ENCODE results near the gene BTBD9. TPM values are rescaled to one million over a fixed set of nuclear protein-coding genes. Genes with fewer than 3 reads are reported as not detected.

The BTBD9 gene
- total RNA-seq, 1 experiment from 2014 or later, result 4.3 TPM

DNA sequence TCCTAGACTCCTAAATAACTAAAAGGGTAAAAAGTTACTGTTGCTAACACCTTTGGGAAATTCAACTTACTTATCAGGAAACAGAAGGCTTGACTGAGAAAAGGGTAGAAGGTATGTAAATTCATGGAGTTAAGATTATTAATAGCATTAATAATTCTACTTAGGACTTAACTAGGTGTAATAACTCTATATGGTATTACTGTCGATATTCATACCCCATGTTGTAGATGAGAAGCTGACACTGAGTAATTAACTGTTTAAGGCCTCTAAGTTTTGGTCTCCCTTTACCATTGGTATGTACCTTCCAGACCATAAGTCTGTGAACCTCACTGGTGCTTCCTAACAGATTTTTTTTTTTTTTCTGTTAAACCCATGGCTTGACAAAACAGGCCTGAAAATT, 47.8 kb upstream of the BTBD9 start:
- H3K9ac ChIP-seq (ENCODE audit: low read length), result no peak overlapping the region
- no peaks in the 10 kb centered on the region for H3F3A ChIP-seq (ENCODE audit: low read length, unreplicated experiment)
- CTCF ChIA-PET, result no interaction called here
- peaks cover 68% of the 10 kb centered on the region for H3K79me2 ChIP-seq (ENCODE audit: low read length)
- no peaks in the 10 kb centered on the region for H3K9me3 ChIP-seq (ENCODE audit: low read length)
- H3K4me3 ChIP-seq (ENCODE audit: low read length), result no peak overlapping the region
- ATAC-seq (no peak), DNase-seq (no peak)
- H3K4me2 ChIP-seq (ENCODE audit: low read length), result no peak overlapping the region
- no TSS peak for BruUV-seq (replicated peaks)
- TF ChIP-seq EZH2phosphoT487 (IDR thresholded peaks at IDR 0.05; ENCODE audit: borderline replicate concordance, low read length), result no peak
- TF ChIP-seq, protein P1, sequence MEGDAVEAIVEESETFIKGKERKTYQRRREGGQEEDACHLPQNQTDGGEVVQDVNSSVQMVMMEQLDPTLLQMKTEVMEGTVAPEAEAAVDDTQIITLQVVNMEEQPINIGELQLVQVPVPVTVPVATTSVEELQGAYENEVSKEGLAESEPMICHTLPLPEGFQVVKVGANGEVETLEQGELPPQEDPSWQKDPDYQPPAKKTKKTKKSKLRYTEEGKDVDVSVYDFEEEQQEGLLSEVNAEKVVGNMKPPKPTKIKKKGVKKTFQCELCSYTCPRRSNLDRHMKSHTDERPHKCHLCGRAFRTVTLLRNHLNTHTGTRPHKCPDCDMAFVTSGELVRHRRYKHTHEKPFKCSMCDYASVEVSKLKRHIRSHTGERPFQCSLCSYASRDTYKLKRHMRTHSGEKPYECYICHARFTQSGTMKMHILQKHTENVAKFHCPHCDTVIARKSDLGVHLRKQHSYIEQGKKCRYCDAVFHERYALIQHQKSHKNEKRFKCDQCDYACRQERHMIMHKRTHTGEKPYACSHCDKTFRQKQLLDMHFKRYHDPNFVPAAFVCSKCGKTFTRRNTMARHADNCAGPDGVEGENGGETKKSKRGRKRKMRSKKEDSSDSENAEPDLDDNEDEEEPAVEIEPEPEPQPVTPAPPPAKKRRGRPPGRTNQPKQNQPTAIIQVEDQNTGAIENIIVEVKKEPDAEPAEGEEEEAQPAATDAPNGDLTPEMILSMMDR (conservative IDR thresholded peaks at IDR 0.05; ENCODE audit: low read depth, low read length), result no peak
- H3K27ac ChIP-seq (ENCODE audit: low read length), result no peak overlapping the region
- intact Hi-C loops (cut with micrococcal nuclease), result no loop called here
- no peaks in the 10 kb centered on the region for H3K27me3 ChIP-seq (ENCODE audit: low read length)
- H3K9me2 ChIP-seq (replicated peaks; ENCODE audit: low read length), result no peaks in the 10 kb centered on the region
- peaks cover 14% of the 10 kb centered on the region for H3K36me3 ChIP-seq (ENCODE audit: low read depth, low read length)
- POLR2A ChIA-PET (ENCODE audit: unreplicated experiment), result no interaction called here
- H2AFZ ChIP-seq (ENCODE audit: low read length), result no peak overlapping the region
- H4K20me1 ChIP-seq (ENCODE audit: low read length), result peaks cover 17% of the 10 kb centered on the region
- no peaks in the 10 kb centered on the region for H3K4me1 ChIP-seq (ENCODE audit: insufficient read depth, low read length)

DNA sequence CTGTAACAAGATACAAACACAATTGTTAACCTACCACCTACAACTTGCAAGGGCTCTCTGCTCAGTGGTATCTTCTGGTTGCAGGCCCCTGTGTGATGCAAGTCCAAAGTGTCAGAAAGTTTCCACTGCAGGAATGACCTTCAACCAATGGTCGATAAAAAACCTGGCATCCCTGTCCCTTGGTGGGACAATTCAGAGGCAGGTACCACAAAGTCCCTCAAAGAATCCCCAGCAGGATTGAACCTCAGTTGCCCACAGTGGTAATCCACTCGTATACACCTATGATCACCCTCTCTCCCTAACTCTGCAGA, 47.3 kb upstream of the BTBD9 start:
- Histone ChIP-seq H3F3A (ENCODE audit: low read length, unreplicated experiment) (no peaks in the 10 kb centered on the region), H3K79me2 (ENCODE audit: low read length) (peaks cover 62% of the 10 kb centered on the region), H3K4me2 (ENCODE audit: low read length) (no peak overlapping the region), H2AFZ (ENCODE audit: low read length) (no peak overlapping the region), H3K9ac (ENCODE audit: low read length) (no peak overlapping the region), H3K27me3 (ENCODE audit: low read length) (no peaks in the 10 kb centered on the region), H3K9me3 (ENCODE audit: low read length) (no peaks in the 10 kb centered on the region), H3K9me2 (replicated peaks; ENCODE audit: low read length) (no peaks in the 10 kb centered on the region), H3K27ac (ENCODE audit: low read length) (no peak overlapping the region), H3K36me3 (ENCODE audit: low read depth, low read length) (peaks cover 17% of the 10 kb centered on the region), H4K20me1 (ENCODE audit: low read length) (peaks cover 17% of the 10 kb centered on the region), H3K4me3 (ENCODE audit: low read length) (no peak overlapping the region), H3K4me1 (ENCODE audit: insufficient read depth, low read length) (no peaks in the 10 kb centered on the region)
- CTCF ChIA-PET, result no interaction called here
- TF ChIP-seq EZH2phosphoT487 (IDR thresholded peaks at IDR 0.05; ENCODE audit: borderline replicate concordance, low read length), result no peak
- TF ChIP-seq EZH2 (IDR thresholded peaks at IDR 0.05; ENCODE audit: low read length, unreplicated experiment), result no peak
- TF ChIP-seq, protein P1 (conservative IDR thresholded peaks at IDR 0.05; ENCODE audit: low read depth, low read length), result no peak
- DNase-seq (no peak), ATAC-seq (no peak)
- POLR2A ChIA-PET (ENCODE audit: unreplicated experiment), result interaction anchor here (0.5 kb wide), 1 partner anchor 16 kb away, joined by 14 read pairs; no protein-coding TSS in a partner anchor
- no TSS peak for BruUV-seq (replicated peaks)
- intact Hi-C loops (cut with micrococcal nuclease), result no loop called here

DNA sequence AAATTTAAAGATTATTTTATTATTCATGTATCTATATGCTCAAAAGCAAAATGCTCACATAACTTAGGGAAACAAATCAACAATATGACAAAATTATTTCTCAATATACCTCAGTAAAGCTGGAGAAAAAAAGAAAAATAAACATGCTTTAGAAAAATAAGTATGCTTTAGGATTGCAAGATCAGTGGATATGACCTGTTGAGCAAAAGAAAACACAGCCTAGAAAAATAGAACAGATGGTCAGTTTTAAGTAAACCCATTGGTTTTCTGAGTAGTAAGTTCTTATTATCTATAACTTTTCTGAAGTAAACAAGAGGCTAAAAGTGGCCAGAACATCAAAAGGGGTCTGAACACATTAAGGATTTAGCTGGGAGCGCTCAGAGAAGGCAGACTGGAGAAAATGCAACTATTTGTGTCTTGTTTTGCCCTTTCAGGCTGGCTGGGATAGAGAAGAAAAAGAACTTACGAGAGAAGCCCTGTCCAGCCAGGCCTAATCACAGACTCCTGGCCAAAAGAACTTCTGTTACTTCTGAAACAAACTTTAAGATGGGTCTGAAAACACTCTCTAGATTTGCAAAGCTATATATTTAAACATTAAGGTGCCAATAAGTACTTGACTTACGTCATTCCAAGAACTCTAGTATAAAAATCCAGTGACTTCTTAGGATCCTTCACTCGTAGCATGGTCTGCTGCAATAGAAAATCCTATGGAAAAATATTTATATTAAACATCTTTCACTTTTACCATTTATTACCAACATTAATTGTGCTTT, 46.7 kb upstream of the BTBD9 start:
- no peak overlapping the region for H3K27ac ChIP-seq (ENCODE audit: low read length)
- no peak overlapping the region for H3K9ac ChIP-seq (ENCODE audit: low read length)
- ATAC-seq (no peak), DNase-seq (no peak)
- H3K9me2 ChIP-seq (replicated peaks; ENCODE audit: low read length), result no peaks in the 10 kb centered on the region
- TF ChIP-seq EZH2phosphoT487 (IDR thresholded peaks at IDR 0.05; ENCODE audit: borderline replicate concordance, low read length) (no peak), EZH2 (IDR thresholded peaks at IDR 0.05; ENCODE audit: low read length, unreplicated experiment) (no peak)
- TF ChIP-seq, protein P1 (conservative IDR thresholded peaks at IDR 0.05; ENCODE audit: low read depth, low read length), result no peak
- BruUV-seq (replicated peaks), result no TSS peak
- intact Hi-C loops (cut with micrococcal nuclease), result no loop called here
- H4K20me1 ChIP-seq (ENCODE audit: low read length), result peaks cover 17% of the 10 kb centered on the region
- CTCF ChIA-PET, result no interaction called here
- H3K9me3 ChIP-seq (ENCODE audit: low read length), result no peaks in the 10 kb centered on the region
- no peak overlapping the region for H3K4me2 ChIP-seq (ENCODE audit: low read length)
- peaks cover 22% of the 10 kb centered on the region for H3K36me3 ChIP-seq (ENCODE audit: low read depth, low read length)
- no peaks in the 10 kb centered on the region for H3F3A ChIP-seq (ENCODE audit: low read length, unreplicated experiment)
- no peak overlapping the region for H3K4me3 ChIP-seq (ENCODE audit: low read length)
- no peak overlapping the region for H2AFZ ChIP-seq (ENCODE audit: low read length)
- H3K4me1 ChIP-seq (ENCODE audit: insufficient read depth, low read length), result no peaks in the 10 kb centered on the region
- H3K27me3 ChIP-seq (ENCODE audit: low read length), result no peaks in the 10 kb centered on the region
- POLR2A ChIA-PET (ENCODE audit: unreplicated experiment), result interaction anchor here (0.5 kb wide), 1 partner anchor 17 kb away, joined by 14 read pairs; no protein-coding TSS in a partner anchor
- H3K79me2 ChIP-seq (ENCODE audit: low read length), result peaks cover 57% of the 10 kb centered on the region

All from PC-3 (cell line).